HG03354 (cell line): ENCODE measurements around the gene CCDC33.

Source experiments
- ATAC-seq: cut with Tn5 transposase; IDR thresholded peaks from one replicate; pipeline ENCODE4 v1.9.1; 2021; ENCODE audit warnings: mild to moderate bottlenecking; ENCODE audit not compliant: unreplicated experiment, poor library complexity, severe bottlenecking

CCDC33 gene

DNA sequence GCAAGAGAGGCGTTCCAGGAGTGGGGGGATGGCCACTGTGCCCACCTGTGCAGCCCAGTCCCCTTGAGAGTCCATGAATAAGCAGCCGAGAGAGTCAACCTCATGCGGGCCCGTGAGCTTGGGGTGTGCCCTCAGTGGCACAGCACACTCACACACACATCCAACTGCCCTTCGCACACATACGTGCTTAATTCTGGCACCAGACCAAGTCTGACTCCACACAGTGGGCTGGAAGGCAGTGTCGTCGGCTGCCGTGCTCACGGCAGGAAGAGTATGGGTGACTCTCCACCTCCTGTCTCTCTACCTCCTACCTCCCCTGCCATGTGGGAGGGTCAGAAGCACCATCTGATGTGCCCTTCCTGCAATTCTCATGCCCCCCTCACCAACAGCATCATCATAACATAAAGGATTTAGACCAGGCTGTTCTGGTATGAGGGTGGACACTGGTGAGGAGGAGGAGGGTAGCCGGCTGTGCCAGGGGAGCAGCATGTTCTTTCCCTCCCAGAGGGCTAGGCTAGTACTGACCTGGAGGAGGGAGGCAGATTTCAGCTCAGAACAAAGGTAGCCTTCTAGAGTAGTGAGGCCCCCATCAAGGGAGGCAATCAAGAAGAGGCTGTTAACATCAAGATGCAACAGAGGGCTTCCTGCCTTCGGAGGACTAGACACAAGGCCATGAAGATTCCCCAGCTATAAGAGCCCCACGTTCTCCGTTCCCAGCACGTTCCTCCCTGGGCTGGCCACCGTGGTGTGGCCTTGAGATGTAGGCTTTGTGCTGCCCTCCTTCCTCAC is 28.3 kb upstream of the CCDC33 start:
- ATAC-seq = no peak

GRCh38 chr15:74208496-74208895 is 27.6 kb upstream of the CCDC33 start:
- ATAC-seq = no peak

- no peak for ATAC-seq
These were observed 27.1 kb upstream of the CCDC33 start for GRCh38 chr15:74208901-74209559.

DNA sequence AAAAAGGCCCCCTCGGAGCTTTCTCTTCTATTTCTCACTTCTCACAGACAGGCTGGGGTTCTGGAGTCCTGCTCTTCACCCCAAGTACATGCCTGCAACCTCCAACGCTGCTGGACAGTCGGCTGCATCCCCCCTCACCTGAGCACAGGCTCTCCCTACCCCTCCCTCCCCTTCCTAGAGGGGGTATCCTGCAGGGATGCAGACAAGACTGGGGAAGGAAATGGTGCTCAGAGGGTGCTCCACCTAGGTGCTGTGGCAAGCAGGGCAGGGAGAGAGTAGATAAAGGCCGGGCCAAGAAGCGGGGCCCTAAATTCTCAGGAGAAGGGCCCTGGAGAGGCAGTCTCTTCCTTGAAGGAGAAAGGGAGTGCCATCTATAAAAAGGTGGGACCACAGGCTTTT is 26.6 kb upstream of the CCDC33 start:
- ATAC-seq = no peak

DNA sequence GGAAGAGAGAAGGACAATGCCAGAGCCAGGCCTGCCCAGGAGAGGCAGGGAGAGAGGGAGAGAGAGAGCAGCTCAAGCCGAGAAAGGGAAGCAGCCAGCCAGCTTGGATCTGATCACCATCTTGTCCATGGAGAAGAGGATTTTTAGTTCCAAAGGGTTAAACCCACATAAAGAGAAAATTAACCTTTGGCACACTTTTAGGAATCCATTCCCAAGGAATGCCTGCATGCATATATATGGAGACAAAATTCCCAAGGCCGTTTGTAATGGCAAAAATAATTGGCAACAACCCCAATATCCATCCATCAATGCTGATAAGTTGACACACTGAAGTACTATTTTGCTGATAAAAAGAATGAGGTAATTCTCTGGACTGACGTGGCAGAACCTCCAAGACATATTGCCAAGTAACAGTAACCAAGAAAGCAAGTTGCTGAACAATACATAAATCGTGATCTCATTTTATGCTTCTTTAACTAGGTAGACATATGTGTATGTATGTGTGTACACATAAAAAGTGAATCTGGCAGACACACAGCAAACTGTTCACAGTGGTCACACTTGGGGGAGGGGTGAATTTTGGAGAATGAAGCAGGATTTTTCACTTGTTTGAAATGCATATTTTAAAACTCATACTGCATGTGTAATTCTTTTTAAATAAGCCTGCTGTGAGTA is 26.0 kb upstream of the CCDC33 start:
- no peak for ATAC-seq

DNA sequence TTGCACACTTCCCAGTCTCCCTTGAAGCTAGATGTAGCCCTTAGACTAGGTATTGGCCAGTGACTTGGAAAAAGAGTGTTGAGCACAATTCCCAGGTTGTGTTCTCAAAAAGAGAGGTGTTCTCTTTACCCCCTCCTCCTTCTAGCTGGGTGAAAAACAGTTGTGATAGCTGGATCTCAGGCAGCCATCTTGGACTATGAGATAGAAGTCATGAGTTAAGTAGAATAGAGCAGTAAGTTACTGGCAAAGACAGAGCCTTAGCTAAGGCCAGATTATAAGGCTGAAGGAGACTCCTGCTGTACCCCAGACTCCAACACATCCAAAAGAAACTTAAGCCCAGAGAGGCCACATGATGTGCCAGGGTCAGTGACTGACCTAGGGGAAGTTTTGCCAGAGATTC is 25.4 kb upstream of the CCDC33 start:
- no peak for ATAC-seq

DNA sequence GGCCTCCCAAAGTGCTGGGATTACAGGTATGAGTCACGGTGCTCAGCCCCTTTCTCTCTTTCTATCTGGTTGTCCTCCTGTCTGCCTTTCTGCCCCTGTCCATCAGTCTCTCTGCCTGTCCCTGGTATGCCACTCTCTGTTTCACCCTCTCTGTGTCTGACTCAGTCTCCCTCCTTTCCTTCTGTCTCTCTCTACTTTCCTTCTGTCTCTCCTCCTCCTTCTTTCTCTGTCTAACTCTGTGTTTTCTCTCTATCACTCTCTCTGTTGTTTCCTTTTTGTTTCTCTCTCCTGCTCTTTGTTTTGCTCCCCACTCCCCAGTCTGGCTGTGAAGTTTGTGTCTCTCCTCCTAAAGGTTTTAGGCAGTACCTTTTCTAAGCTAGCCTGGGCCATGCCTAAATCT is 24.5 kb upstream of the CCDC33 start:
- no peak for ATAC-seq

GRCh38 chr15:74212494-74212893 is 23.6 kb upstream of the CCDC33 start:
- ATAC-seq = no peak

DNA sequence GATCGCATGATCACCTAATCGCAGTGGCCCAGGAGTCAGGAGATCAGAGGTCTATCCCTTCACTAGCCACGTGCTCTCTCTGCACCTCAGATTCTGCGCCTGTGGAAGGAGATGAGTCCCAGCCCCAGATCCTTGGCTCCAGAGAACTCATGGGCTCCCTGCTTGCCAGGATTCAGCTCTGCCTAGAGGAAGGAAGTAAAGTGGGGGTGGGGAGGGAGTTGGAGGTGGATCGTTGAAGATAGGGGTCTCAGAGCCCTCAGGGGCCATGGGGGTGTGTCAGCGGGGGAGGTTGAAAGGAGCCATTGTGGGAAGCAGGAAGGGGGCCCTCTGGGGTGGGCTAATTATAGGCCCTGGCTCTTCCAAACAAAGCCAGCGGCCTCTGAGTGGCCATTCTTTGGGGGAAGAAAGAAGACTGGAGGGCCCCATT is 22.3 kb upstream of the CCDC33 start:
- ATAC-seq = no peak

GRCh38 chr15:74214324-74215021 is 21.7 kb upstream of the CCDC33 start:
- no peak for ATAC-seq

- ATAC-seq = no peak
These were observed 20.2 kb upstream of the CCDC33 start for GRCh38 chr15:74215958-74216357.

DNA sequence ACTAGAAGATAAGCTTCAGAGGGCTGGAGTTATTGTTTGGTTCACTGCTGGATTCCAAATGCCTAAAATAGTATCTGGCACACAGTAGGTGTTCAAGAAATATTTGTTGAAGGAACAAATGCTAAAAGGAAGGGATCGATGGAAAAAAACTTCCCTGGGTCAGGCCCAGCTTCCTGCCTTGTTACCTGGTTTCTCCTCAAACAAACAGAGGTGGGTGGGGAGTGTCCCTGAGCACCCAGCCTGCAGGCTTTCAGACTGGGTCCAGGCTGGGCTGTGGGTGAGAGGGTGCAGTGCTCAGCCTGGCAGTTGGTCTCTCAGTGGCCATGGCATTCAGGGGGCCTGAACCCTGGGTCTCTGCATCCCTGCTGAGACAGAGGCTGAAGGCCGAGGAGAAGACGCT is 19.2 kb upstream of the CCDC33 start:
- ATAC-seq = no peak

DNA sequence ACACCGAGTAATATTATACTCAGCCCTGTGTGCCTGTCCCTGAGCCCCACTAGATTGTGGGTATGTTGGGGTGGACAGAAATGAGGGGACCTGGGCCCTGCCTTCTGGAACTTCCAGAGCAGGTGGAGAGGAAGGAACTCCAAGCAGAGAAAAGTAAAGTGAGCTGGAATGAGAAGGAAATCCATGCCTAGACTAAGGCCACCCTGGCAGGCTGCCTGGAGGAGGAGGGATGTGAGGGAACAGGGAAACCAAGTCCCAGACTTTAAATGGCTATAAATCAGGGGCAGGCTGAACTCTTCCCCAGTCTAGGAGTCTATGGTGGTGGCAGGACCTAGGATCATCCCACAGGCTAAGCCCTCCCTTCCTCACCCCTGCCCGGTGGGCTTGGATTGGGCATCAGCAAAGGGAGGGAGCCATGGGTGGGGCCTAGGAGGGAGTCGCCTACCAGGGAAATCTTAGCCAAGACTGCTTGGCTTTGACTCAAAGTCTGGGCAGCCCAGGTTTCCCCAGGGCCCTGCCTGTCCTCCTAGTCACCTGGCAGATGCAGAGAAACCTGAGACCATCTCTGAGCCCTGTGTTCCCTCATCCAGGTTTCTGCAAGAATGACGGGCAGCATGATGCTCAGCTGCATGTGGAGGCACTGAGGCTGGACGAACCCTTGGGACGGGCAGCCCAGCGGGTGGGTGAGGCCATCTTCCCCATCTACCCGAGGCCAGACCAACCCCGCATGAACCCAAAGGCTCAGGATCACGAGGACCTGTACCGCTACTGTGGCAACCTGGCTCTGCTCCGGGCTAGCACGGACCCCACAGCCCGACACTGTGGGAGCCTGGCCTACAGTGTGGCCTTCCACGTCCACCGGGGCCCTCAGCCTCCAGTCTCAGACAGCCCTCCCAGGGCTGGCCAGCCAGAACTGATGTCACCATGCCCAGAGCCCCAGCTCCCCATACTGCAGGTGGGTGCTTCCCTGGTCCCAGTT is 17.9 kb upstream of the CCDC33 start:
- ATAC-seq = no peak

DNA sequence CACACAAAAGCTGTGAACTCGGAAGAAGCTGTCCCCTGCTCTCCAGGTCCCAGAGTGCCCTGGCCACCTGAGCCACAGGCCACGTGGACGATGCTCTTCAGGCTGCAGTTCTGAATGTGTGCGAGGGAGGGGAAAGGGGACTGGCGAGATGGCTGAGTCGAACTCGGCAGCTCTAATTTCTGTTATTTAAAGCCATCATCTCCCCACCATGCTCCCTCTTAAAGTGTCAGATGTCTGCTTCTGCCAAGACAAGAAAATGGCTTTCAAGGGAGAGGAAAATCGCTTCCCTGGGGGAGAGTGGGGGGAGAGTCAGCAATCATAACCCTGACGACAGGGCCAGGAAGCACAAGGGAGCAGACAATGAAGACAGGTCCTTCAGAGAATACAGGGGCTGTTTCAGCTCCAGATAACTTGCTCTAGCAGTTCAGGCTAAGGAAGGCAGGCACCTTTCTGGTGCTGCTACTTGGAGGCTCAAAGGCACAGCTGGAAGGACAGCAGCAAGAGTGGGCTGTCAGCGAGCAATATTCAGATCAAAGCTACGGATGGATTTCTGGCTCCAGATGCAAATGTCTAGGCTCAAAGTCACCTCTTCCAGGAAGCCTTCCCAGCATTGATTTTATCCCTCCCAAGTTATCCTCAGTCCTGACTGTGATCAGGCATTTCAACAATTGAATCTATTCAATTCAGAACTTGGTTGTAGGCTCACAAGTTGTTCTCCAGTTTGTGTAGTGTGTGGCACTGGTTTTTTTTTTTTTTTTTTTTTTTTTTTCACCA is 15.5 kb upstream of the CCDC33 start:
- no peak for ATAC-seq

GRCh38 chr15:74221399-74222239 is 14.5 kb upstream of the CCDC33 start:
- ATAC-seq = no peak

- no peak for ATAC-seq
These were observed 13.6 kb upstream of the CCDC33 start for GRCh38 chr15:74222240-74223119.

DNA sequence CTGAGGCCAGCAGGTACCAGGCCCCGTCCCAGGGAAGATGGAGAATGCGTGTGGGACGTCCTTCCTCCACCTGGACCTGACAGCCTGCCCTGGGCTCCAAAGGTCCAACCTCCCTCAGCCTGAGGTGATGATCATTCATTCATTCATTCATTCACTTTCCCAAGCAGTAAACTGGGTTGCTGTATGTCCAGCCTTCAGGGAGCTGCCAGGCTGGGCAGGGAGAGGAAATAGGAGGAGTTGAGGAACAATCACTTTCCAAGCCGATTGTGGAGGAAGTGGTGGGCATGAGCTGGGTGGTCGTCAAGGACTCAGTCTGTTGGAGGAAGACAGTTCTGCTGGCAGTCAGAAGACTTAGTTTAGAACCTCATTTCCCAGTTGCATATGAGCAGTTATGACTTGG is 10.2 kb upstream of the CCDC33 start:
- no peak for ATAC-seq
